Lower leg skin (tissue), 4 donors: ENCODE measurements around the gene TNNI2. TPM values are rescaled to one million over a fixed set of nuclear protein-coding genes. Genes with fewer than 3 reads are reported as not detected.

Experiments
- DNase-seq, 2 donors: peaks; one replicate each; pipeline ENCODE4 v3.0.0-alpha.2; 2019; ENCODE audit warnings: low spot score in 2 of 2
- H3K4me3 ChIP-seq: fragments of 200-600 bp; sonication (generic); 2 replicates; pipeline ENCODE4 v1.5.1; 2017; ENCODE audit warnings: mild to moderate bottlenecking, low read depth; ENCODE audit not compliant: poor library complexity, severe bottlenecking
- CTCF ChIP-seq, 3 donors: fragments of 450-650 bp; IDR thresholded peaks; one replicate each; pipeline ENCODE4 v1.5.1; 2016; ENCODE audit warnings: antibody characterized with exemption in 3 of 3, mild to moderate bottlenecking in 3 of 3, moderate library complexity in 2 of 3
- POLR2A ChIP-seq, 2 donors: fragments of 450-650 bp; IDR thresholded peaks; one replicate each; pipeline ENCODE4 v1.6.1; 2016 to 2017; ENCODE audit warnings: antibody characterized with exemption in 2 of 2, mild to moderate bottlenecking in 1 of 2, moderate library complexity in 1 of 2
- WGBS, 2 donors: methylation state at CpG; one replicate each; pipeline ENCODE4 v1.1.5; 2018; 5-methylcytosine and 5-hydroxymethylcytosine counted together
- intact Hi-C: fragments of 100-400 bp; cut with DNase I; formaldehyde crosslinking; loops from one replicate; pipeline ENCODE4 v1.15.0; 2023; ENCODE audit warnings: low total_unique reads
- total RNA-seq, 4 donors: library from RNA; depleted of rRNA; stranded (reverse); fragments of >200 nt; gene quantifications; one replicate each; pipeline ENCODE4 v1.1.0, GENCODE V29; 2016

TNNI2 gene
- total RNA-seq, 4 donors from 2014 or later: 10.7 to 17.7 (median 15.8) TPM

GRCh38 chr11:1858154-1858553 lies 19.4 kb downstream of the TNNI2 start:
- no peak for TF ChIP-seq CTCF (IDR thresholded peaks at IDR 0.05)
- TF ChIP-seq POLR2A (IDR thresholded peaks at IDR 0.05): no peak
- DNase-seq: no peak
- 86 to 95% methylated on average over 7 to 9 of the region's 9 CpGs for WGBS, 2 donors
- no peak overlapping the region for H3K4me3 ChIP-seq
- intact Hi-C loops: no loop called here

GRCh38 chr11:1858576-1858975 lies 19.8 kb downstream of the TNNI2 start:
- intact Hi-C loops: no loop called here

GRCh38 chr11:1859004-1859403 lies 20.2 kb downstream of the TNNI2 start:
- no peak overlapping the region for H3K4me3 ChIP-seq
- no peak for DNase-seq
- 88 to 93% methylated on average over 4 of the region's 4 CpGs for WGBS, 2 donors
- TF ChIP-seq POLR2A (IDR thresholded peaks at IDR 0.05) (no peak), CTCF (IDR thresholded peaks at IDR 0.05) (no peak)
- intact Hi-C loops: no loop called here

More at GRCh38 chr11:1858576-1858975, 19.8 kb downstream of the TNNI2 start:
- 85 to 95% methylated on average over 7 of the region's 7 CpGs for WGBS, 2 donors
- DNase-seq: no peak
- H3K4me3 ChIP-seq: no peak overlapping the region
- TF ChIP-seq CTCF (IDR thresholded peaks at IDR 0.05) (no peak), POLR2A (IDR thresholded peaks at IDR 0.05) (no peak)

- no peak for DNase-seq
- TF ChIP-seq POLR2A (IDR thresholded peaks at IDR 0.05) (no peak), CTCF (IDR thresholded peaks at IDR 0.05) (no peak)
- intact Hi-C loops: no loop called here
- 95 to 100% methylated on average over 1 of the region's 1 CpG for WGBS, 2 donors
- H3K4me3 ChIP-seq: no peak overlapping the region
Observed at GRCh38 chr11:1860108-1860507, 21.3 kb downstream of the TNNI2 start.

GRCh38 chr11:1861435-1862411 lies 22.9 kb downstream of the TNNI2 start:
- 93 to 95% methylated on average over 4 of the region's 4 CpGs for WGBS, 2 donors

More at GRCh38 chr11:1861435-1862411, 22.9 kb downstream of the TNNI2 start:
- TF ChIP-seq CTCF (IDR thresholded peaks at IDR 0.05): no peak
- no peak for TF ChIP-seq POLR2A (IDR thresholded peaks at IDR 0.05)
- no peak overlapping the region for H3K4me3 ChIP-seq
- intact Hi-C loops: no loop called here
- no peak for DNase-seq
